ENCODE results near the gene PLTP. TPM values are rescaled to one million over a fixed set of nuclear protein-coding genes. Genes with fewer than 3 reads are reported as not detected.
A peak's percentile ranks its signal among the peaks of the same experiment; 100 is the strongest.

The PLTP gene
- total RNA-seq, 1 donor from 2014 or later: 4.0 TPM

DNA sequence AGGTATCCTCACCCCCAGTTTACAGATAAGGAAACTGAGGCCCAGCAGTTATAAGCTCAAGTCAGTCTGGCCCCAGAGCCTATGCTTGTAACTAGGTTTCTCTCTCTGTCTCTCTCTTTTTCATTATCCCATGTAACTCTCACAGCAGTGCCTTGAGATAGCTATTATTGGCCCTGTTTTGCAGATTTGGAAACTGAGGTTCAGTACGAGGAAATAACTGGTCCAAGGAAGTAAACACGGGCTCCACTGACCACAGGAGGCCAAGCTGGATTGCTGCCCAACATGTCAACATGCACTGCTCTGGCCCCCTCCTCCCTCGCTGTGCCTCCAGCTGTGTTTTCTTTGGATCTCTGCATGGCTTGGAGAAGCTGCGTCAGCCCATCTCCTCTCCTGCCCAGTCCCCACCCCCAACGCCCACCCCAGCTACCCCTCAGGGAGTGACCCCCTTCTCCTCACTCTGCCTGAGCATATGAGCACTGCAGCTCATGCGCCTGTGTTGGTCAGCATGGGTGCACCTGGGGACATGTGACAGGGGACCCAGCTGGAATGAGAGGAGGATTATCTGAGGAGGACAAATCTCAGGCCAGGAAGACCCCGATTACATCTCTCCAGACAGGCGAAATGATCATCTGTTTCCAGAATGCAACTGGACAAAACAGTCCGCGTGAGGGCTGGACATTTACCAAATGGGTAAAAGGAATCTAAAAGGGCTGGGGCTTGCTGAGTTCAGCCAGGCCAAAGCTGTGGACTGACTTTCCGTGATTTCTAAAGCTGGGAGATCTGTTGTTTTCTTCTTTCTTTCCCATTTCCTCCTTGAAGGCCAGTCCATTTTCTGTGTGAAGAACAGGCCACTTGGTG, 7.8 kb upstream of the PLTP start:
- peaks cover 5% of the 10 kb centered on the region for H3K4me1 Mint-ChIP-seq
- H3K9me3 Mint-ChIP-seq: no peaks in the 10 kb centered on the region
- no peak overlapping the region for H3K4me3 Mint-ChIP-seq
- H3K36me3 Mint-ChIP-seq (ENCODE audit: low read depth): no peaks in the 10 kb centered on the region
- peaks cover 23% of the 10 kb centered on the region for H3K27me3 Mint-ChIP-seq
- no peak overlapping the region for H3K27ac Mint-ChIP-seq
- DNase-seq: no peak
- intact Hi-C loops (cut with micrococcal nuclease): no loop called here

- intact Hi-C loops (cut with micrococcal nuclease): no loop called here
- no peak overlapping the region for H3K4me3 Mint-ChIP-seq
Observed at GRCh38 chr20:45918779-45919537, 7.0 kb upstream of the PLTP start.

GRCh38 chr20:45918182-45918737, 6.3 kb upstream of the PLTP start:
- intact Hi-C loops (cut with micrococcal nuclease): no loop called here
- H3K4me1 Mint-ChIP-seq: peaks cover 2% of the 10 kb centered on the region
- no peak overlapping the region for H3K4me3 Mint-ChIP-seq
- no peaks in the 10 kb centered on the region for H3K36me3 Mint-ChIP-seq (ENCODE audit: low read depth)
- no peak overlapping the region for H3K27ac Mint-ChIP-seq
- peaks cover 21% of the 10 kb centered on the region for H3K27me3 Mint-ChIP-seq
- no peak for DNase-seq
- H3K9me3 Mint-ChIP-seq: no peaks in the 10 kb centered on the region

More at GRCh38 chr20:45918779-45919537, 7.0 kb upstream of the PLTP start:
- Mint-ChIP-seq H3K4me1 (peaks cover 2% of the 10 kb centered on the region), H3K9me3 (no peaks in the 10 kb centered on the region), H3K27ac (no peak overlapping the region), H3K27me3 (peaks cover 21% of the 10 kb centered on the region), H3K36me3 (ENCODE audit: low read depth) (no peaks in the 10 kb centered on the region)
- DNase-seq: no peak

- no peaks in the 10 kb centered on the region for H3K36me3 Mint-ChIP-seq (ENCODE audit: low read depth)
- no peak overlapping the region for H3K27ac Mint-ChIP-seq
- DNase-seq: no peak
- intact Hi-C loops (cut with micrococcal nuclease): no loop called here
- H3K27me3 Mint-ChIP-seq: peaks cover 20% of the 10 kb centered on the region
- no peaks in the 10 kb centered on the region for H3K9me3 Mint-ChIP-seq
- no peak overlapping the region for H3K4me3 Mint-ChIP-seq
- H3K4me1 Mint-ChIP-seq: peaks cover 2% of the 10 kb centered on the region
Observed at GRCh38 chr20:45917790-45918141, 5.8 kb upstream of the PLTP start.

- Mint-ChIP-seq H3K4me1 (peaks cover 11% of the 10 kb centered on the region), H3K27me3 (peaks cover 8% of the 10 kb centered on the region), H3K27ac (peak overlapping the region; percentile 74), H3K4me3 (peak overlapping the region; percentile 17), H3K36me3 (ENCODE audit: low read depth) (no peaks in the 10 kb centered on the region), H3K9me3 (peaks cover 4% of the 10 kb centered on the region)
- no peak for DNase-seq
- intact Hi-C loops (cut with micrococcal nuclease): no loop called here
Observed at GRCh38 chr20:45913116-45913515, 1.2 kb upstream of the PLTP start.

DNA sequence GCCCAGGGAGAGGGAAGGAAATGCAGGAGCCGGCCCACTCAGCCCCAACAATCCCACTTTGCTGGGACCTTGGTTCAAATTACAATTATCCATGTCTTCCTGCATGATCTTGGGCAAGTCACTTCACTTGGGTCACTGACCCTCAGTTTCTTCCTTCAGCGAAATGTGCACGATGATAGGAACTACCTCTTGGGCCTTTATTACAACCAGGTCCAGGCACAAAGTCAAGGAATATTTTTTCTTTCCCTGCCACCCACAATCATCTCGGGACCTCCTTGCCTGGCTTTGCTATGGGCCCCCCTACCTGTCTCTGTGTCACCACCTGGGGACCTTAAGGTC, 358 bp upstream of the PLTP start:
- peaks cover 8% of the 10 kb centered on the region for H3K27me3 Mint-ChIP-seq
- H3K9me3 Mint-ChIP-seq: peaks cover 4% of the 10 kb centered on the region
- H3K27ac Mint-ChIP-seq: no peak overlapping the region
- peak overlapping the region; percentile 84 for H3K4me3 Mint-ChIP-seq
- intact Hi-C loops (cut with micrococcal nuclease): no loop called here
- H3K4me1 Mint-ChIP-seq: peaks cover 11% of the 10 kb centered on the region
- no peak for DNase-seq
- no peaks in the 10 kb centered on the region for H3K36me3 Mint-ChIP-seq (ENCODE audit: low read depth)

- intact Hi-C loops (cut with micrococcal nuclease): loop anchor here (1.0 kb wide), 4 partner anchors 20 to 61 kb away; partner anchors contain the start of genes ACOT8, CTSA, NEURL2 and ZNF335
Observed at GRCh38 chr20:45910670-45911485, 1.1 kb downstream of the PLTP start.

DNA sequence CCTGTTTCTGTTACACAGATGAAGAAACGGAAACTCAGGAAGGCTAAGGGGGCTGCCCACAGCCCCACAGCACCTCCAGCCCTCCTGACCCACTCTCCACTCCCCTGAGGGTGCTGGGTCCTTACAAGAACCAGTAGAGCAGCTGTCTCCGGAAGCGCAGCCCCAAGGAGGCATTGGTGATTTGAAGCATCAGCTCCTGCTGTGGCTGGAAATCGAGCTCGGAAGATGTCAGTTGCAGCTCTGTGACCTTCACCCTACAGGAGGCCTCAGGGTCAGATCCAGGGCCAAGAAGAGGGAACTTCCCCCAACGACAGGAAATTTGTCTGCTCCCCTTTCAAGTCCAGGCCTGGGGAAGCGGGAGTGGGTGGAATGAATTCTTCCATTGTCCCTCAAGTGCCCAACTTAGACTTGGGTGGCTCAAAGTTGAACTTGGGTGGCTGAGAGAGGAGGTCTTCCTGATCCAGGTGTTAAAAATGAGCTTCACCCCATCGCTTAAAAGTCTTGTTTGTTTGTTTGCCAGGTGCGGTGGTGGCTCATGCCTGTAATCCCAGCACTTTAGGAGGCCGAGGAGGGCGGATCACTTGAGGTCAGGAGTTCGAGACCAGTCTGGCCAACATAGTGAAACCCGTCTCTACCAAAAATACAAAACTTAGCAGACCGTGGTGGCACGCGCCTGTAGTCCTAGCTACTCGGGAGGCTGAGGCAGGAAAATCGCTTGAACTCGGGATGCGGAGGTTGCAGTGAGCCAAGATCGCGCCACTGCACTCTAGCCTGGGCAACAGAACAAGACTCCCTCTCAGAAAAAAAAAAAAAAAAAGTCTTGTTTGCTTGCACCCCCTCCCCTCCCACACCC, 1.9 kb downstream of the PLTP start:
- Mint-ChIP-seq H3K27ac (peak overlapping the region; percentile 86), H3K9me3 (peaks cover 4% of the 10 kb centered on the region), H3K4me3 (peak overlapping the region; percentile 84), H3K36me3 (ENCODE audit: low read depth) (no peaks in the 10 kb centered on the region), H3K27me3 (peaks cover 4% of the 10 kb centered on the region), H3K4me1 (peaks cover 11% of the 10 kb centered on the region)
- DNase-seq: no peak
- intact Hi-C loops (cut with micrococcal nuclease): loop anchor here (1.0 kb wide), 2 partner anchors 53 to 62 kb away; partner anchors contain the start of genes ACOT8, ZNF335 and ZSWIM3

More at GRCh38 chr20:45910670-45911485, 1.1 kb downstream of the PLTP start:
- Mint-ChIP-seq H3K36me3 (ENCODE audit: low read depth) (no peaks in the 10 kb centered on the region), H3K9me3 (peaks cover 4% of the 10 kb centered on the region), H3K4me1 (peaks cover 11% of the 10 kb centered on the region), H3K27ac (peak overlapping the region; percentile 86), H3K4me3 (peak overlapping the region; percentile 84), H3K27me3 (peaks cover 5% of the 10 kb centered on the region)
- peak; percentile 96 for DNase-seq

- H3K4me3 Mint-ChIP-seq: no peak overlapping the region
- H3K27me3 Mint-ChIP-seq: peaks cover 2% of the 10 kb centered on the region
- DNase-seq: no peak
- peaks cover 11% of the 10 kb centered on the region for H3K4me1 Mint-ChIP-seq
- no peaks in the 10 kb centered on the region for H3K36me3 Mint-ChIP-seq (ENCODE audit: low read depth)
- intact Hi-C loops (cut with micrococcal nuclease): no loop called here
- peaks cover 4% of the 10 kb centered on the region for H3K9me3 Mint-ChIP-seq
- H3K27ac Mint-ChIP-seq: no peak overlapping the region
Observed at GRCh38 chr20:45909336-45909808, 2.6 kb downstream of the PLTP start.

GRCh38 chr20:45908084-45908483, 3.9 kb downstream of the PLTP start:
- H3K4me3 Mint-ChIP-seq: no peak overlapping the region
- peaks cover 11% of the 10 kb centered on the region for H3K4me1 Mint-ChIP-seq
- no peak overlapping the region for H3K27ac Mint-ChIP-seq
- H3K36me3 Mint-ChIP-seq (ENCODE audit: low read depth): no peaks in the 10 kb centered on the region
- H3K9me3 Mint-ChIP-seq: peaks cover 4% of the 10 kb centered on the region
- H3K27me3 Mint-ChIP-seq: peaks cover 1% of the 10 kb centered on the region
- intact Hi-C loops (cut with micrococcal nuclease): no loop called here
- DNase-seq: no peak

DNA sequence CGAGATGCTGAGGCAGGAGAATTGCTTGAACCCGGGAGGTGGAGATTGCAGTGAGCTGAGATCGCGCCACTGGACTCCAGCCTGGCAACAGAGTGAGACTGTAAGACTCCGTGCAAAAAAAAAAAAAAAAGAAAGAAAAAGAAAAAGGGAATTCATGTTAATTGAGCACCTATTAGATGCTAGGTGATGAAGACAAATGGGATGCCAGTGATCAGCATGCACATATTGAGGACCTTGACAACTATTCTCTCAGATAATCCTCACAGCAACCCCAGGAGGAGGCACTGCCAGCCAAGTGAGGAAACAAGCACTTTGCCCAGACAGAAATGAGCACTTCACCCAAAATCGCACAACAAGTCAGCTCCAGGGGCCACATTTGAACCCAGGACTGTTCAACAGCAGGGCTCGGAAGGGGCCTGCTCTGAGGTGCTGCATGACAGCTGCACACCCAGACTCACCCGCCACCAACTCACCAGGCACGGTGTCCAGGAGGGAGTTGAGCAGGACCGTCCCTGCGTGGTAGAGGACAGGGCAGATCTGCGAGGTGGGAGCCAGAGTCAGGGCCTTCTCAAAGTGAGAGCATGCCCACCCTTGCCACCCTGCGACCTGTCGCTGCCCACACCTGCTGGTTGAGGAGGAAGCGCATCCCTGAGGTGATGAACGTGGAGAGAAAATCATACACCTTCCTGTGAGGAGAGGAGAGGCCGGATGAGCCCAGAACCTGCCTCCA, 4.6 kb downstream of the PLTP start:
- Mint-ChIP-seq H3K27me3 (no peaks in the 10 kb centered on the region), H3K9me3 (peaks cover 4% of the 10 kb centered on the region), H3K36me3 (ENCODE audit: low read depth) (no peaks in the 10 kb centered on the region), H3K4me1 (peaks cover 10% of the 10 kb centered on the region), H3K27ac (no peak overlapping the region), H3K4me3 (no peak overlapping the region)
- no peak for DNase-seq
- intact Hi-C loops (cut with micrococcal nuclease): no loop called here

DNA sequence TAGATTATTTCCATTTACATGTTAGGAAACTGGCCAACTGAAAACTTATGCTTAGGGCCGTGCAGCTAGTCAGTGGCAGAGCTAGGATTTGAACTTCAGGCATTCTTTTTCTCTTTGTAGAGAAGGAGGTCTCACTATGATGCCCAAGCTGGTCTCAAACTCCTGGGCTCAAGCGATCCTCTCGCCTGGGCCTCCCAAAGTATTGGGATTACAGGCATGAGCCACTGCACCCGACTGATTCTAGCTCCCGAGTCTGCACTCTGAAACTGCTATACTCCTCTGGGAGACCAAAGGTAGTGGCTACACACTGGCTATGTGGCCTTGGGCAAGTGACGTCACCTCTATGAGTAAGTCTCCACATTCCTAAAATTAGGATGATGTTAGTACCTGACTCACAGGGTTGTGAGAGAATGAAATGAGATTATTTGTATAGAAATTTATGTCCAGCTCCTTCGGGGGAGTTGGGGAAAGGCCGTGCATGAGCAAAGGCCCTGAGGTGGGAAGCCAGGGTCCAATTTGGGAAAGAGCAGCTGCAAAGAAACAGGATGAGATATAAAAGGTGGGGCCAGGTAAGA, 6.4 kb downstream of the PLTP start:
- peaks cover 2% of the 10 kb centered on the region for H3K4me1 Mint-ChIP-seq
- DNase-seq: no peak
- no peak overlapping the region for H3K27ac Mint-ChIP-seq
- H3K27me3 Mint-ChIP-seq: no peaks in the 10 kb centered on the region
- no peak overlapping the region for H3K4me3 Mint-ChIP-seq
- intact Hi-C loops (cut with micrococcal nuclease): no loop called here
- peaks cover 2% of the 10 kb centered on the region for H3K9me3 Mint-ChIP-seq
- no peaks in the 10 kb centered on the region for H3K36me3 Mint-ChIP-seq (ENCODE audit: low read depth)

Measured in activated CD4-positive, alpha-beta T cell treated with anti-CD3 and anti-CD28 coated beads, Interleukin-2, amount 10 ng/mL, durations not matched to agents 24 days and 14 days (primary cell).